HL-60 (cell line): ENCODE results near the gene GOLPH3.

ENCODE experiments used
- CTCF ChIP-seq: IDR thresholded peaks from one replicate; pipeline ENCODE4 v1.5.1; 2011; ENCODE audit warnings: low read length, control low read depth, inconsistent platforms; ENCODE audit not compliant: insufficient read depth
- GABPA ChIP-seq: IDR thresholded peaks from 2 replicates; pipeline ENCODE4 v1.6.1; 2012; ENCODE audit warnings: low read depth
- POLR2AphosphoS5 ChIP-seq: IDR thresholded peaks from 2 replicates; pipeline ENCODE4 v1.6.1; 2012; ENCODE audit warnings: low read depth
- REST ChIP-seq: IDR thresholded peaks from 2 replicates; pipeline ENCODE4 v1.6.1; 2012; ENCODE audit warnings: low read depth; ENCODE audit not compliant: insufficient replicate concordance

- no peak for TF ChIP-seq CTCF
- no peak for TF ChIP-seq POLR2AphosphoS5
- no peak for TF ChIP-seq REST
- no peak for TF ChIP-seq GABPA
Observed at GRCh38 chr5:32144378-32145207, 29.5 kb downstream of the GOLPH3 start.
